Glutamatergic neuron (in vitro differentiated cells): ENCODE results near the gene ASB10. TPM values are rescaled to one million over a fixed set of nuclear protein-coding genes. Genes with fewer than 3 reads are reported as not detected.

Source experiments
- DNase-seq: peaks from one replicate; pipeline ENCODE4 v3.0.0; 2022
- H3K27ac Mint-ChIP-seq: one replicate; pipeline ENCODE4 v1.8.0; 2020; ENCODE audit warnings: mild to moderate bottlenecking, mixed read lengths, inconsistent platforms; ENCODE audit not compliant: unreplicated experiment
- H3K27me3 Mint-ChIP-seq: one replicate; pipeline ENCODE4 v1.8.0; 2020; ENCODE audit warnings: mild to moderate bottlenecking, moderate library complexity, mixed read lengths, inconsistent platforms; ENCODE audit not compliant: unreplicated experiment
- H3K36me3 Mint-ChIP-seq: one replicate; pipeline ENCODE4 v1.8.0; 2020; ENCODE audit warnings: mild to moderate bottlenecking, mixed read lengths, inconsistent platforms; ENCODE audit not compliant: unreplicated experiment
- H3K4me1 Mint-ChIP-seq: one replicate; pipeline ENCODE4 v1.8.0; 2020; ENCODE audit warnings: mild to moderate bottlenecking, low read depth, mixed read lengths, inconsistent platforms; ENCODE audit not compliant: unreplicated experiment
- H3K4me3 Mint-ChIP-seq: one replicate; pipeline ENCODE4 v1.8.0; 2020; ENCODE audit warnings: mild to moderate bottlenecking, mixed read lengths, inconsistent platforms; ENCODE audit not compliant: unreplicated experiment
- H3K9me3 Mint-ChIP-seq: one replicate; pipeline ENCODE4 v1.8.0; 2020; ENCODE audit warnings: mild to moderate bottlenecking, moderate library complexity, mixed read lengths, inconsistent platforms; ENCODE audit not compliant: unreplicated experiment
- total RNA-seq: library from RNA; stranded (reverse); fragmentation: NEBNext Ultra II Directional; extraction: Animal tissue kit (Norgen Biotek cat#: 25700); gene quantifications from one replicate; pipeline ENCODE4 v1.2.1, GENCODE V29; 2021; ENCODE audit not compliant: unreplicated experiment
- TF ChIP-seq, protein P1 (sequence below): fragments of 200-600 bp; sonication (generic); IDR thresholded peaks from one replicate; pipeline ENCODE4 v1.5.0; 2021; ENCODE audit not compliant: partially characterized antibody, unreplicated experiment

The ASB10 gene
- total RNA-seq, 1 donor from 2014 or later, result not detected

DNA sequence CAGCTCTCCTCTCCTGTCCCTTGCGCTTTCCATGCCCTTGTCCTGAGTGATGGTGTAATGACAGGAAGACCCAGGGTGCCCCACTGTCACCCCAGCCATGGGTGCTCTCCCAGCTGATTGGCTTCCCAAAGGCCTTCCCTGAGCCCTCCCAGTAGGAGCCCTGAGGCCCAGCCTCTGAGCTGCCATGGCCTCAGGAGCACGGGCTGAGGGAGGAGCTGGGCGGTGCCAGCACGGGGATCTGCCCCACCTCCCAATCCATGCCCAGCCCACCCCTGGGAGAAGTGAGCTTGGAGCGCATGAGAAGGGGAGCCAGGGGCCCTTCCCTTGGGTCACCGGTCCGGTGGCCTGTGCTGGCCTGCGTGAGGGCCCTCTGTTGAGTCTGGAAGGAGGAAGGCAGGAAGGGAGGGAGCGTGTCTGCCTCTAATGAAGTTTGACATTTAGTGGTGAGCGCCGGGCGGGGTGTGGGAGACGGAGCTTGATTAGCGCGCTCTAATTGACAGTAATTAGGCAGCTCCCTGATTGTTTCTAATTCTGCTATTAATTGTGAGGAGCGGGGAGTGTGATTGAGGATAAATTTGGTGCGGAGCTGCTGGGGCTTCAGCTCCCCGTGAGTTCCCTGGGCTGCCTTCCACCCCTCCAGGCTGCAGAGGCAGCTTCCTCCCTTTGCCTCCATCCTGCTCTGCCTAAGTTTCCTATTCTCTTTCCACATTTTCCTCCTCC is 47.8 kb downstream of the ASB10 start:
- H3K27ac Mint-ChIP-seq, result no peak overlapping the region
- no peaks in the 10 kb centered on the region for H3K36me3 Mint-ChIP-seq
- peaks cover 20% of the 10 kb centered on the region for H3K4me1 Mint-ChIP-seq
- peaks cover 24% of the 10 kb centered on the region for H3K9me3 Mint-ChIP-seq
- peaks cover 28% of the 10 kb centered on the region for H3K27me3 Mint-ChIP-seq
- TF ChIP-seq, protein P1, sequence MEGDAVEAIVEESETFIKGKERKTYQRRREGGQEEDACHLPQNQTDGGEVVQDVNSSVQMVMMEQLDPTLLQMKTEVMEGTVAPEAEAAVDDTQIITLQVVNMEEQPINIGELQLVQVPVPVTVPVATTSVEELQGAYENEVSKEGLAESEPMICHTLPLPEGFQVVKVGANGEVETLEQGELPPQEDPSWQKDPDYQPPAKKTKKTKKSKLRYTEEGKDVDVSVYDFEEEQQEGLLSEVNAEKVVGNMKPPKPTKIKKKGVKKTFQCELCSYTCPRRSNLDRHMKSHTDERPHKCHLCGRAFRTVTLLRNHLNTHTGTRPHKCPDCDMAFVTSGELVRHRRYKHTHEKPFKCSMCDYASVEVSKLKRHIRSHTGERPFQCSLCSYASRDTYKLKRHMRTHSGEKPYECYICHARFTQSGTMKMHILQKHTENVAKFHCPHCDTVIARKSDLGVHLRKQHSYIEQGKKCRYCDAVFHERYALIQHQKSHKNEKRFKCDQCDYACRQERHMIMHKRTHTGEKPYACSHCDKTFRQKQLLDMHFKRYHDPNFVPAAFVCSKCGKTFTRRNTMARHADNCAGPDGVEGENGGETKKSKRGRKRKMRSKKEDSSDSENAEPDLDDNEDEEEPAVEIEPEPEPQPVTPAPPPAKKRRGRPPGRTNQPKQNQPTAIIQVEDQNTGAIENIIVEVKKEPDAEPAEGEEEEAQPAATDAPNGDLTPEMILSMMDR, result no peak
- peak; percentile 15 for DNase-seq
- H3K4me3 Mint-ChIP-seq, result no peak overlapping the region

DNA sequence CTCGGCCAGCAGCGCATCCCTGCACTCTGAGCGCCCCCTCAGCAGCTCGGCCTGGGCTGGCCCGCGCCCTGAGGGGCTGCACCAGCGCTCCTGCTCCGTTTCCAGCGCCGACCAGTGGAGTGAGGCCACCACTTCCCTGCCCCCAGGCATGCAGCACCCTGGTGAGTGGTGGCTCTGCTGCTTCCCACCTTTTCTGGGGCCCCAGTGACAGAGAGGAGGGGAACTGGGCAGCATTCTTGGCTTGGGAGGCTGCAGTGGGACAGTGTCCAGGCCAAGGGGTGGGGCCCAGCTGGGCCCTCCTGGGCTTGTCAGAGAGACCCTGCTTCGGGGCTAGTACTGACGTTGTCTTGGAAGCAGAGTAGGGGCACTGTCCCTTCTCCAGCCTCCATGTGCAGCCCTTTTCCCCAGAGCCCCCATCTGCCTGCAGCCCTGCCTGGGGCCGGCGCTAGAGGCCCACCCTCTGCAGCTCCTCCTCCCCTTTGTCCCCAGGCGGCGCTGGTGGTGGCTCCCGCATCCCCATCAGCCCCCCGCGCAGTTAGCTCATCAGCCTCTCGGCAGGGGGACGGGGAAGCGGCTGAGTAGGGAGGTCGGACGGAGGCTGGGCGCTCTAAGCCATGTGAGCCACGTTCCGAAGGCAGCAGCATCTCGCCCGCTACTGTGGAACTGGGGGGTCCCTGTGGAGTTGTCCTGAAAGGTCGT is 48.7 kb downstream of the ASB10 start:
- no peak overlapping the region for H3K27ac Mint-ChIP-seq
- H3K36me3 Mint-ChIP-seq, result no peaks in the 10 kb centered on the region
- TF ChIP-seq, protein P1, result no peak
- H3K9me3 Mint-ChIP-seq, result peaks cover 27% of the 10 kb centered on the region
- no peak overlapping the region for H3K4me3 Mint-ChIP-seq
- peak; percentile 55 for DNase-seq
- peaks cover 24% of the 10 kb centered on the region for H3K27me3 Mint-ChIP-seq
- peaks cover 20% of the 10 kb centered on the region for H3K4me1 Mint-ChIP-seq

DNA sequence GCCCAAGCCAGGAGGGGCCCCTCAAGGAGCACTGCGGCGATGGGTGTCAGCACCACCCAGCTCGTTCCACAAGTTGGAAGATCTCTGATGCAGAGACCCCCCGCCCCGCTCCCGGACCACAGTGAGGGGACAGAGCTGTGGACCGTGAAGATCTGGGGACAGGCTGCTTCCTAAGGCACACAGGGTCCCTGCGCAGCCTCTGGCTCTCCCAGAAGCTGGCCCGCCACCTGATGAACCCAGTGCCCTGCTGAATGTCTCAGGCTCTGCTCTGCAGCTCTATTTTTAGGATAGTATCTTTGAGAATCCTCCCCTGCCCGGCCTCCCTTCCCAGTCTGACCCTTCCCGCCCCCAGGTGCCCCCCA is 49.3 kb downstream of the ASB10 start:
- H3K36me3 Mint-ChIP-seq, result no peaks in the 10 kb centered on the region
- H3K27me3 Mint-ChIP-seq, result peaks cover 24% of the 10 kb centered on the region
- DNase-seq, result no peak
- peaks cover 28% of the 10 kb centered on the region for H3K9me3 Mint-ChIP-seq
- no peak overlapping the region for H3K27ac Mint-ChIP-seq
- H3K4me1 Mint-ChIP-seq, result peaks cover 20% of the 10 kb centered on the region
- TF ChIP-seq, protein P1, result no peak
- no peak overlapping the region for H3K4me3 Mint-ChIP-seq

DNA sequence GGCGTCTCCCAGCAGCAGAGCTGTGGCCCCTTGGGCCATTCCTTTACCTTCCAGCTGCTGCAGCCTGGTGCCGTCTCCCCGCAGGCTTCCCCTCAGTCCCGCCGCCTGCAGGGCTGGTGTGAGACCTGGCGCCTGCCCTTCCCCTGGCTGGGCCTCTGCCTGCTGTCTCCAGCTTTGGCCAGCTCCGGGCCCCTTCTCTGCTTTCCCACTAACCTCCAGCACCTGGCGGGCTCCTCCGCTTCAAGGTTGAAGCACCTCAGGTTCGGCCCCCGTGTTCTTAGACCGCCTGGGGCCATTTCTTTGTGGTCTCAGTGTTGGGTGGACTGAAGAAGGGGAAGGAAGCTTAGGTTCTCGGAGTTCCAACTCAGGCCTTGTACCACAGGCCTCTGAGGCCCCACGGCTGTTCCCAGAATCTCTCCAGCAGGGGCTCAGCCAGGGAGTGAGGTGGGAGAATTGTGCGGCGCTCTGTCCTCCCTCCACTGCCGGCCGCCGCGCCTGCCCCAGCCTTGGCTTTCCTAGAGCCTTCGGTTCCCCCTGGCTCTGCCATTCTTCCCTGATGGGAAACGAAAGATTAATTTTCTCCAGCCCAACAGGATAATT is 49.9 kb downstream of the ASB10 start:
- peaks cover 25% of the 10 kb centered on the region for H3K27me3 Mint-ChIP-seq
- no peak overlapping the region for H3K4me3 Mint-ChIP-seq
- no peaks in the 10 kb centered on the region for H3K36me3 Mint-ChIP-seq
- H3K9me3 Mint-ChIP-seq, result peaks cover 27% of the 10 kb centered on the region
- H3K27ac Mint-ChIP-seq, result no peak overlapping the region
- DNase-seq, result peak; percentile 38
- H3K4me1 Mint-ChIP-seq, result peaks cover 17% of the 10 kb centered on the region
- TF ChIP-seq, protein P1, result no peak
